GM18511 (cell line): ENCODE measurements around the gene SIGLEC1.

Source experiments
- ATAC-seq: cut with Tn5 transposase; IDR thresholded peaks from one replicate; pipeline ENCODE4 v1.9.1; 2021; ENCODE audit warnings: mild to moderate bottlenecking, moderate library complexity; ENCODE audit not compliant: unreplicated experiment

The SIGLEC1 gene

DNA sequence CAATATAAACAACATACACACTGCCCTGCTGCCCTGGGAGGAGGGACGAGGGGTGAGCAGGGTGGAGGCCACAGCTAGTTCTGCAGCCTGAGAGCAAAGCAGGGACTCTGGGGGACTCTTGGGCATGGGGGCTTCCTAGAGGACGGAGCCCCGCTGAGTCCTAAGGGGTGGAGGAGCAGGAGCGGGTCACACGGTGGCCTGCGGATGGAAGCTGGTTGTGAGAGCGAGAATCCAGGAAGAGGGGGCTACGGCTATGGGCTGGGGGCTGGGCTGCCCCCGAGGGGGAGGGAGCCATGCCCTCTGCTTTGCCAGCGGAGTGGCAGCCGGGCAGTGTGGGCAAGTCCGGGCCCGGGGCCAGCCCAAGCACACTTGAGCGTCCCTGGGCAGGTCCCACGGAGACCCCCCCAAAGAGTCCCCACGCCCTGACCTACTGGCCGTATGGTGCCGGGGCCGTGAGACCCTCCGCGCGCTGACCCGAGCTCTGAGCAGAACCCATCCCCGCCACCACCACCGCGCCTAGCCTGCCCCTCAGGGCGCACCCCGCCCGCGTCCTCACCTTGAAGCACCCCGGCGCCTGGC, 31.0 kb downstream of the SIGLEC1 start:
- no peak for ATAC-seq

GRCh38 chr20:3680701-3681351, 31.6 kb downstream of the SIGLEC1 start:
- no peak for ATAC-seq

DNA sequence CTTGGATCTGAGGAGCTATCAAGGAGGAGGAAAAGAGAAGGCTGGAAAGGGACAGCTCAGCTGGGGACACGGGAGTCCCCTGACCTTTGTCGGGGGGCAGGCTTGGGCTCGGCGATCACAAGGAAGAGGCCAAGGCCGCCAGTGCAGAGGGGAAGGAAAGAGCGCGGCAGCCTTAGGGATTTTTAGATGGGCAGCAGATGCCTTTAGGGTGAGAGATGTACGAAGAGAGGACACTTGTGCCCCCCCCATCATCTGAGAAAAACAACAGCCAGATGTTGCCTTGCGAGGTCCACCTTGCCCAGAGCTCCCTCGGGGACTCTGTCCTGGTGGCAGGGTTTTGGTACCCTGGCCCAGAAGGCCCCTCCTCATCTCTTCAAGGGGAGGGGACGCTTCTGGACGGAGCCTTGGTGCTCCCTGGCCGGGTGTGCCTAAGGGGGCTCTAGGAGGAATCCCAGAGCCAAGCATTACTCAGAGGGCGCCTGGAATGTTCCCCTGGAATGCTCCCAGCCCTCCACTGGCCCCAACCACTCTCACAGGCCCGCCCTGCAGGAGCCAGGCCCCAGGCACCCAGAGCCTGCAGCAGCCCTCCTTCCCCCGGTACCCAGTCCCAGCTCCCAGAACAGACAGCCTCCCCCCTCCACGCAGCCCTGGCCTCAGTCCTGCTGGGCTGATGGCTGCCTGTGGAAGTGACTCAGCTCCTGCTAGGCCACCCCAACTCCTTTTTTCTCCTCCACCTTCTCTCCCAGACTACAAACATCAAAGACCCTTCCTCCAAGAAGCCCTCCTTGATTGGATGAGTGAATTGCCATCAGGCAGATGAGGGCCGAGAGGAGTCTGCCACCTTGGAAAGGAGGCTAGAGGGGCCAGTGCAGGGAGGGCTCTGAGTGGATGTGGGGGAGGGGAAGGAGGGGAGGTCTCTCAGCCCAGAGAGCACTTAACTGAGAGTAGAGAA, 32.4 kb downstream of the SIGLEC1 start:
- no peak for ATAC-seq

GRCh38 chr20:3678856-3679720, 33.3 kb downstream of the SIGLEC1 start:
- ATAC-seq, result no peak

- ATAC-seq, result no peak
These were observed 34.2 kb downstream of the SIGLEC1 start for GRCh38 chr20:3678198-3678597.

- no peak for ATAC-seq
These were observed 34.7 kb downstream of the SIGLEC1 start for GRCh38 chr20:3677733-3678132.

DNA sequence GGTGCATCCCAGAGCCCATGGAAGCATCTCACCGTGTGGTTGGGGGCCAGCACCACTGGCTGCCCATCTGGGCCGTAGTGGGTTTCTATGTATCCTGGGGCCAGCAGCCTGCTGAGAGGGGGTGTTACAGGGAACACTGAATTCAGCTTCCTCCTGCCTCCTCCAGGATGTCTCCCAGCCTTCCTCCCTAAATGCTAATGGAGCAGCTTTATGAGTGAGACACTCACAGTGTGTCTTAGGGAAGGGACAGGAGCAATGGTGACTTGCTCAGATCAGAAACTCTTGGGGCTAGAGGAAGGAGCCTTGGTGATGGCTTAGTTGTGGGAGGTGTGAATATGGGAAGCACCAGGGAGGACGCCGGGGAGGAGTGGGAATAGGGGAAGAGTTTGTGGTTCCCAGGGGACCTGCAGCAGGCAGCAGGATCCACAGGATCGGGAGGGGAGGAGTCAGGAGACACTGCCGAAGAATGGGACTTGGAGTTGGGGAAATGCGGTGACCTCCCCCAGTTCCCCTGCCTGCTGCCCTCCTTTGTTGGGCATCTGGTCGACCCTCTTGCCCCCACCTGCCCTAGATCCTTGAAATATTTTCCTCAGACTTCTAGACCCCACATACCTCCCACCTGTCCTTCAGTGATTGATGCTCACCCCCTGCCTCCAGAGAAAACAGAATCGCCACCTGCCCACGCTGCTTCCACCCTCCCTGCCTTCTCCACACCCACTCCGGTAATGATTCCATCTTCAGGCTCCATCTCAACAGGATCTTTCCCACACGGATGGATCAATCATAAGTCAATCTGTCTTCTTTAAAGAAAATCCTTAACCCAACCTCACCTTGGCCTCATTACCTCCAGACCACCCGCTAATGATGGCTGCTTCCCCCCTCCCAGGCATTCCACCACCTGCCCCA, 37.2 kb downstream of the SIGLEC1 start:
- ATAC-seq, result no peak

- no peak for ATAC-seq
These were observed 38.0 kb downstream of the SIGLEC1 start for GRCh38 chr20:3674447-3674846.

GRCh38 chr20:3673221-3674070, 39.0 kb downstream of the SIGLEC1 start:
- no peak for ATAC-seq

- ATAC-seq, result no peak
These were observed 39.7 kb downstream of the SIGLEC1 start for GRCh38 chr20:3672547-3673171.

- ATAC-seq, result no peak
These were observed 40.3 kb downstream of the SIGLEC1 start for GRCh38 chr20:3671986-3672546.

GRCh38 chr20:3670945-3671344, 41.5 kb downstream of the SIGLEC1 start:
- ATAC-seq, result no peak

GRCh38 chr20:3670511-3670910, 41.9 kb downstream of the SIGLEC1 start:
- no peak for ATAC-seq

GRCh38 chr20:3669710-3670367, 42.6 kb downstream of the SIGLEC1 start:
- no peak for ATAC-seq

GRCh38 chr20:3667434-3668037, 44.9 kb downstream of the SIGLEC1 start:
- ATAC-seq, result no peak

DNA sequence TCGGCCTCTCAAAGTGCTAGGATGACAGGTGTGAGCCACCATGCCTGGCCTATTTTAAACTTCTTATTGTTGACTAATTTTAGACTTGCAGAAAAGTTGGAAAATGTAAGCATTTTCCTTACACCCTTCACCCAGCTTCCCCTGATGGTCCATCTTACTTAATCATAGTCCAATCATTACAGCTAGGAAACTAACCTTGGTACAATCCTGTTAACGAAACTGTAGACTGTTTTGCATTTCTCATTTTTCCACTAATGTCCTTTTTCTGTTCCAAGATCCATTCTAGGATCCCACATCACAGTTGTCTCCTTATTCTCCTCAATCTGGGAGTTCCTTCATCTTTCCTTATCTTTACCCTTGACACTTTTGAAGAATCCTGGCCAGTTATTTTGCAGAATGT, 48.5 kb downstream of the SIGLEC1 start:
- no peak for ATAC-seq

GRCh38 chr20:3663031-3663701, 49.2 kb downstream of the SIGLEC1 start, which contains the start of gene GFRA4:
Gene GFRA4, minus strand, starts transcription at chr20:3663399. Its CDS starts 0 bp downstream, at chr20:3663399.
- no peak for ATAC-seq
